GM04503 (cell line): Measurements from ENCODE around the gene SPAG4.

ENCODE experiments used
- DNase-seq: peaks from one replicate; pipeline ENCODE4 v3.0.0-alpha.2; 2012; ENCODE audit warnings: low read depth

The SPAG4 gene

DNA sequence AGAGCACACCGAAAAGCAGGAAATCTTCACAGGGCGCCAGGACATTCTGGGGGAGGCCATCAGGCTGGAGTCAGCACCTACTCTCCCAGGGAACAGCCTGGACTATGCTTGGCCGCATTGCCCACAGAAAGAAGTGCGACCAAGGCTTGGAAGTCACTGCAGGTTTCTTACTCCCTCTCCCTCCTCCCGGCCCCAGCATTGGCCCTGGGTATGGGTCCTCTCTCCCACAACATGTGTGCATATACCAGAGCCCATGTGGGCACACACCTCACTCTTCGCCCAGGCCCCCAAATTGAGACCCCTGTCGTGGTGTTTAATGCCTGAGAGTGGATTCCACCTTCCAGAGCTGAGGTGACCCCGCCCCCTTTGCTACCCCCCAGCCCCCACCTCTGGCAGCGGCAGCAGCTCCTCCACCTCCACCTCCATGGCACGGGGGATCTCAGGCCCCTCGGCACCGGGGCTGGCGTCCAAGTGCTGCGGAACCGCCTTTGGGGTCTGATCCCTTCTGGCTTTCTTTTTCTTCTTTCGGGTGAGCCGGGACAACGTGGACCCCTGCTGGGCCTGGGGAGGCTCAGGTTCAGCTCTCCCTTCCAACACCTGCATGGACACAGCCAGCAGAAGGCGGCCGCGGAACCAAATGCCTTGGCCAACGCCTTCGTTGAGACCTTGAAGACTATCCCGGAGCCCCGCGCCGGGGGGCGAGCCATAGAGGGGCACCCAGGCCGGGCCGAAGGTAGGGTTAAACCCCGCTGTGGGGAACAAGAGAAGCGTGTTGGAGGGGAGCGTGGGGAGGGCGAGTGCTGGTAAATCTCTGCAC, 15.2 kb upstream of the SPAG4 start:
- no peak for DNase-seq

DNA sequence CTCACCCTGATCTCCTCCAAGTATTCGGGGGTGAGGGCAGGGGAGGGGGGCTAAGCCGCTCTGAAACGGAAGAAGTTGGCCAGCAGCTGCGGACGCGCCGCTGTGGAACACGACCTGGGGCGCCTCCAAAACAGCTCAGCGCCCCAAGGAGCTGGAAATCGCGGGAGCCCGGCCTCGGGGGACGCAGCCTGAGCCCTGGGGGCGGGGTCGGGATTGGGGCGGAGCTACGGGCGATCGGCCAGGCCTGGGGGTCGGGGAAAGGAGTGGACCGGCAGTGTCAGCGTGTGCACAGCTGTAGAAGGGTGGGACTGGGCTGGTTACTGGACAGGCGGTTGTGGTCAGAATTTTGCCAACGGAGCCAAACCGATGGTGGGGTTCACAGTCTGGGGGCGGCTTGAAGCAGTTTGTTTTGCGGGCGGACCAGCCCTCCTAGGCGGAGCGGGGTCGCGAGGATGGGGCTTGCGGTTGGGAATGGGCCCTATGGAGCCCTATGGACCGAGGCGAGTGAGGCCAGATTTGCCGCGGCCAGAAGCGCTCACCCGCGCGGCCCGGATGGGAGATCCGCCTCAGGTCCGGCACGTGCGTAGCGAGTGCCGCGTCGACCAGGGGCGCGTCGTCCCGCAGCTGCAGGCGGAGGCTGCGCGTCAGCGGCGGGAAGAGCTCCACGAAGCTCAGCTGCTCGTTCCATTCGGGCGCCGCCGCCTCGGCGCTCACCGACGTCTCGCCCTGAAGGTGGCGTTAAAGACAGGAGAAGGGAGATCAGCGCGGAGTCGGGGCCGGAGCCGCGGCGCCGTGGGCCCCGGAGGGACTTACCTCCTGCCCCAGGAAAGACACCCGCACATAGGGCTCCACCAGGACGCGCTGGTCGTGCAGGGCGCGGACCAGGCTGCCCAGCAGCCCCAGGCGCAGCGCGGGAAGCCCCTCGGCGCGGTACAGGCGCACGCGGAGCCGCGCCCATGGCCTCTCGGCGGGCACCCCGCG, 14.3 kb upstream of the SPAG4 start:
- DNase-seq: no peak

DNA sequence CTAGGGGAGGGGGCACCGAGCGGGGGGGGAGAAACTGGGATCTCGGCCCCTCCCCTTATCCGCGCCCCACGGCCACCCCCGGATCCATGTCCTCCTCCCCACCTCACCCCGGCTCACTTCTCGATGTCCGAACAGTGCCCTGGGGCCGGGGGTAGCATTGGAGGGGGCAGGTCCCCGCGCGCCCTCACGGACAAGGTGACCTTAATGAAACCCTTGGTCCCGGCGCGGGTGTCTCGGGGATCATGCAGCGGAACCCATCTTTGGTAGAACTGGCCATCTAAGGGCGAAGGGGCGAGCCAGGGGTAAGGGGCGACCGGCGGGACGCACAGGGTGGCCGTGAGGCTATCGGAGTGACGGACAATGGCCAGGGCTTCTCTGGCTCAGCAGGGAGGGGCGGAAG, 13.6 kb upstream of the SPAG4 start:
- no peak for DNase-seq

DNA sequence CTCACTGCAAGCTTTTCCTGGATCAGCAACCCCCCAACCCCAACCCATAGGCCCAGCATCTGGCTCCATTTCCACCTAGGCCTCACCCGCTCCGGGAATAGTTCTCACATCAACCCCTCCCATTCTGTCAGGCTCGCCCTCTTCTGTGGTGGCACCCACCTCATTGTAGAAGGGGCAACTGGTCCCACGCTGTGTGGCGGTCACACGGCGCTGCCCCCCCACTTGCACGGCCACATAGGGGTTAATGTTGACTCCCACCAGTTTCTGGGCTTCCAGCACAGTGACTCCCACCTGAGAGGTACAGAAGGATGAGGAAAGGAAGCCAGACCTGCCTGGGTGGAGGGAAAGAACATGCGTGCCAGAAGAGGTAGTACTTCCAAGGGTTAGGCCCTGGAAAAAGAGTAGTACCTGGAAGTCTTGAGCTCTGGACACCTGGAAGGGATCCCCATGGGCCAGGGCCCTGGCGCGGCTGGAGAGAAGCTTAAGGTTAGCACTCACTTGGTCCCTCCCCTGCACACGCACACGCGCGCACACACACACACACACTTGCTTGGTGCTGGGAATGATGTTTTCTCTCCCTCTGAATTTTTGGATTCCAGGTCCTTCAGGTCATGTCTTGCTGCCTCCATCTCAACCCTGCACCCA, 12.7 kb upstream of the SPAG4 start:
- DNase-seq: no peak

DNA sequence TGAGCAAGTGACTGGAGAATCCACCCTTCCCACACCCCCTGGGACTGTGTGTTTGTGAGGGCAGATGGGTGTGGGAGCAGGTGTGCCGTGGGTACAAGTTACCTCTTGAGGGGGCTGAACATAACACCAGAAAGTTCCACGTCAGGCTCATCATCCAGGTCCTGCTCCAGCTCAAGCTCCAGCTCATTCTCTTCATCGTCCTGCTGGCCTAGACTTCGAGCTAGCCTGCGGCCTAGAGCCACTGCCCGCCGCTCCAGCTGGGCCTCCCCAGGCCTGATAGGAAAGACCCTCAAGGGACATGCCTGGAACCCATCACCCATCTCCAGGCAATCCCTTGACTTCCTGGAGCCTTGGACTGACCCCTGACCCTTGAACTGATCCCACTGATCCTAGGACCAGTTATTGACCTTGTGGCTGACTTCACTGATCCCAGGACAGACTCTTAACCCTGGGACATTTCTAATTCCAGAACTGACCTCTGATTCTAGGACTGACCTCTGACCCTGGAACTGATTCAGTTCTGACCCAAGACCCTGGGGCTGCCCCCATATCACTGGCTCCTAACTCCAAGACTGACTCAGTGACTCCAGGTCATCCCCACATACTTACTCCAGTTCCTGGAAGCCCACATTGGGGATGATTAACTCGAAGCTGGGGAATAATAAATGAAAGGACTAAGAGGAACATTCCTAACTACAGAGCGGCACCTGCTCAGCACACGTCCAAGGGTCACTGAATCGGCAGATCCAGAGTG, 11.8 kb upstream of the SPAG4 start:
- no peak for DNase-seq

DNA sequence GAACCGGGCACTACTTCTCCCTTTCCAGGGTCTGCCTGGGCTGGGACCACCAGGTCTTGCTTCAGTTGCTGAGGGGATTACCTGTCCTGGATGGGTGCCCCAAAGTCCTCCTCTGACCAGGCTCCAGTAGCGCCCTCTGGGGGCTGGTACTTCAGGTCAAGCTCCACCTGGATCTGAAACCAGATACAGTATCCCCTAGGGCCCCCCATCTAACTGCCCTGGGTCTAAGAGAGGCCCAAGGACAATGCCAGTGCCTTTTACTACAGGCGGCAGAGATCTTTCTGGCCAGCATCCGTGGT, 11.2 kb upstream of the SPAG4 start:
- DNase-seq: no peak

- no peak for DNase-seq
These were observed 9.5 kb upstream of the SPAG4 start for GRCh38 chr20:35606127-35606526.

- DNase-seq: no peak
These were observed 8.5 kb upstream of the SPAG4 start for GRCh38 chr20:35607003-35607735.

- no peak for DNase-seq
These were observed 4.7 kb upstream of the SPAG4 start for GRCh38 chr20:35610833-35611427.

GRCh38 chr20:35611482-35611881, 4.1 kb upstream of the SPAG4 start:
- DNase-seq: no peak

DNA sequence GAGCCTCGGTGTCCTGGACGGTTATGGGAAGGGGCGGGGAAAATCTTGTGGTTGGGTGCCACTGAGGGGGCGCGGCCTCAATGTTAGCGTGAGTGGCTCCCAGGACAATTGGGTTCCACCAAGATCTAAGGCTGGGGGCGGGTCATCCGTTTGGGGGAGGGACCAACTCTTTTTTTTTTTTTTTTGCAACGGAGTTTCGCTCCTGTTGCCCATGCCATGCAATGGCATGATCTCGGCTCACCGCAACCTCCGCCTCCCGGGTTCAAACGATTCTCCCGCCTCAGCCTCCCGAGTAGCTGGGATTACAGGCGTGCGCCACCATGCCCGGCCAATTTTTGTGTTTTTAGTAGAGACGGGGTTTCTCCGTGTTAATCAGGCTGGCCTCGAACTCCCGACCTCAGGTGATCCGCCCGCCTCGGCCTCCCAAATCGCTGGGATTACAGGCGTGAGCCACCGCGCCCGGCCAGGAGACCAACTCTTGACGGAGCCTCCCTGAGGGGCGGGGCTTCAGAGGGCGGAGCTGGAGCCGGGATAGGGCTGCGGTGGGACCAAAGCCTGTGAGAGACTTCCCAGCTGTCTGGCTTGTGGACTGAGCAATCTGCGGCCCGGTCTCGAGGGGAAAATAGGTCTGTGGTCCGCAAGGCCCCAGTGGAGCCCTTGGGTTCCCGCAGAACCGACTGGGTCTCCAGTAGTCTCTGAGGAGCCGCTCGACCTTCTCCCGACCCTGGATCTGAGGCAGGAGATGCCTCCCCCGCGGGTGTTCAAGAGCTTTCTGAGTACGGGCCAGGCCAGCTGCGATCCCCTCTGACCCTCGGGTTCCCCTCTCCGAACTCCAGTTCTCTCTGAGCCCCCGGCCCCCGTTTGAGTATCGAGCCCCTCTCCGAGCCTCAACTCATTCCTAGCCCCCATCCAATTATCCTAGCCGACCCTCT, 1.1 kb downstream of the SPAG4 start:
- peak; percentile 96 for DNase-seq

GRCh38 chr20:35617397-35618262, 2.0 kb downstream of the SPAG4 start:
- DNase-seq: no peak

DNA sequence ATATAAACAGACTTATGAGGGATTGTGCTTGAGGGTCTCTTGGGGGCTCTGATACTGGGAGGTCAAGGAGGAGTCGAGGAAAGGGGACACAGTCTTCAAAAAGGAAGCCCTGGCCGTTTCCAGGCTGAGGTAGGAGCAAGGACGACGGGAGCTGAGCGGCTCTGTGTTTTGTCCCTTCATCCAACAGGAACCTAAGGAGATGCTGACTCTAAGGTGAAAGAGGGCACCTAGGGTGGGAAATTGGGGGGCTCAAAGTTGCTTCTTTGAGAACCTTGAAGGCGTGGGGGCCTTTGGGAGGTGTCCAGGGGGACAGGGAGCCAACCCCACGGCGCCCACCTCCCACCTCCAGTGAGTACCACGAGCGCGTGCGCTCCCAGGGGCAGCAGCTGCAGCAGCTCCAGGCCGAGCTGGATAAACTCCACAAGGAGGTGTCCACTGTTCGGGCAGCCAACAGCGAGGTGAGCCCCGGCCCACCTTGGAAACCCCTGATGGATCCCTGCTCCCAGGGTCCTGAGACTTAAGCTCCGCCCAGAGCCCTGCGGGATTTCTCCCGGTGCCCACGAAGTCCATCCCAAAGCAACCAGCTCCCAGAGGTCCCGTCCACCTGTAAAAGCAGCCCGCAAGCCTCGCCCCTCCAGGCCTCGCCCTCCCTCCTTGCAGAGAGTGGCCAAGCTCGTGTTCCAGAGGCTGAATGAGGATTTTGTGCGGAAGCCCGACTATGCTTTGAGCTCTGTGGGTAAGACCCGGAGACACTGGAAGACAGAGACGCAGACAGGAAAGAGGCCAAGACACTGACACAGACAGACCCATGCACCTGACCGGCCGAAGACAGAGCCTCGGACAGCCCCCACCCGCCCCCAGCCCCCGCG, 2.9 kb downstream of the SPAG4 start:
- DNase-seq: no peak

- peak; percentile 33 for DNase-seq
These were observed 3.8 kb downstream of the SPAG4 start for GRCh38 chr20:35619196-35620095.

GRCh38 chr20:35620818-35621559, 5.4 kb downstream of the SPAG4 start:
- no peak for DNase-seq

DNA sequence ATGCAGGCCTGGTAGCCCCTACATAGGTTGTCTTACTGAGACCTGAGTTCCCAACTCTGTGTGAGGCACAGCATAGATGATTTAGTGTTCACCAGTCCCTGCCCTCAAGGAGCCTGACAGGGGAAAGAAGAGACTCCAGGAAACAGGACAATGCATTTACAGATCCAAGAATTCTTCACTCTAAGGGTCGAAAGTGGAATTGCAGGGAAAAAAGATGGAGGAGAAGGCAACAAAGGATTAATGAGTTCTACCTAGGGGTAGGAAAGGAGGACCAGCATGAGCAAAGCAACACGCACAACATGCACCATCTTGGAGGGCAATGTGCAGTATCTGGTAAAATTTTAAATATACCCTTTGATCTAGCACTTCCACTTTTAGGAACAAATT, 5.9 kb downstream of the SPAG4 start:
- no peak for DNase-seq
